ENCODE data around the gene EVA1C.
"Not testable (repeated sequence)": the region's sequence is repeated elsewhere in the genome, so short reads cannot be mapped to it uniquely, and the experiment has no call there.

DNA sequence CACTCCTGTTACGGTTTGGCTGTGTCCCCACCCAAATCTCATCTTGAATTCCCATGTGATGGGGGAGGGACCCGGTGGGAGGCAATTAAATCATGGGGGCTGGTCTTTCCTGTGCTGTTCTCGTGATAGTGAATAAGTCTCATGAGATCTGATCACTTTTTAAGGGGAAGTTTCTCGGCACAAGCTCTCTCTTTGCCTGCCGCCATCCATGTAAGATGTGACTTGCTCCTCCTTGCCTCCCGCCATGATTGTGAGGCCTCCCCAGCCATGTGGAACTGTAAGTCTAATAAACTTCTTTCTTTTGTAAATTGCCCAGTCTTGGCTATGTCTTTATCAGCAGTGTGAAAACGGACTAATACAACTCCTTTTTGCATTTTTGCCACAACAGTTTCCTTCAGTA is 118.3 kb downstream of the EVA1C start:
- TF ChIP-seq, protein P1, sequence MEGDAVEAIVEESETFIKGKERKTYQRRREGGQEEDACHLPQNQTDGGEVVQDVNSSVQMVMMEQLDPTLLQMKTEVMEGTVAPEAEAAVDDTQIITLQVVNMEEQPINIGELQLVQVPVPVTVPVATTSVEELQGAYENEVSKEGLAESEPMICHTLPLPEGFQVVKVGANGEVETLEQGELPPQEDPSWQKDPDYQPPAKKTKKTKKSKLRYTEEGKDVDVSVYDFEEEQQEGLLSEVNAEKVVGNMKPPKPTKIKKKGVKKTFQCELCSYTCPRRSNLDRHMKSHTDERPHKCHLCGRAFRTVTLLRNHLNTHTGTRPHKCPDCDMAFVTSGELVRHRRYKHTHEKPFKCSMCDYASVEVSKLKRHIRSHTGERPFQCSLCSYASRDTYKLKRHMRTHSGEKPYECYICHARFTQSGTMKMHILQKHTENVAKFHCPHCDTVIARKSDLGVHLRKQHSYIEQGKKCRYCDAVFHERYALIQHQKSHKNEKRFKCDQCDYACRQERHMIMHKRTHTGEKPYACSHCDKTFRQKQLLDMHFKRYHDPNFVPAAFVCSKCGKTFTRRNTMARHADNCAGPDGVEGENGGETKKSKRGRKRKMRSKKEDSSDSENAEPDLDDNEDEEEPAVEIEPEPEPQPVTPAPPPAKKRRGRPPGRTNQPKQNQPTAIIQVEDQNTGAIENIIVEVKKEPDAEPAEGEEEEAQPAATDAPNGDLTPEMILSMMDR (conservative IDR thresholded peaks at IDR 0.05 in 1 of 2, IDR thresholded peaks at IDR 0.05 in 1 of 2; ENCODE audit: extremely low read depth in 1 of 2, insufficient read depth in 1 of 2, low read depth in 1 of 2, low read length in 2 of 2) = not testable (repeated sequence)
- TF ChIP-seq EZH2 (IDR thresholded peaks at IDR 0.05; ENCODE audit: borderline replicate concordance, low read length) = not testable (repeated sequence)
